Liver (tissue), 3 donors: ENCODE data around the gene HOXB9.

Source experiments
- ATF3 ChIP-seq: IDR thresholded peaks from 2 replicates; pipeline ENCODE4 v1.6.1; 2016; ENCODE audit warnings: antibody characterized with exemption
- CTCF ChIP-seq: fragments of 150-350 bp; IDR thresholded peaks from 2 replicates; pipeline ENCODE4 v1.5.1; 2017; ENCODE audit warnings: improper control_type of control experiment, low read depth, low read length; ENCODE audit not compliant: missing input control
- EGR1 ChIP-seq, 2 donors: IDR thresholded peaks; 2 replicates each; pipeline ENCODE4 v1.6.1; 2016 to 2018; ENCODE audit warnings: antibody characterized with exemption in 2 of 2, low read depth in 2 of 2
- FOXA2 ChIP-seq: IDR thresholded peaks from 2 replicates; pipeline ENCODE4 v1.6.1; 2016; ENCODE audit warnings: antibody characterized with exemption
- GABPA ChIP-seq, 2 donors: IDR thresholded peaks in 1 of 2; conservative IDR thresholded peaks in 1 of 2; 2 replicates each; pipeline ENCODE4 v1.6.1; 2016; ENCODE audit warnings: antibody characterized with exemption in 2 of 2, mild to moderate bottlenecking in 1 of 2, moderate library complexity in 1 of 2
- HNF4G ChIP-seq: IDR thresholded peaks from 2 replicates; pipeline ENCODE4 v1.6.1; 2016; ENCODE audit warnings: antibody characterized with exemption
- MAX ChIP-seq: IDR thresholded peaks from 2 replicates; pipeline ENCODE4 v1.6.1; 2016; ENCODE audit warnings: antibody characterized with exemption
- RAD21 ChIP-seq, 2 donors: IDR thresholded peaks; 2 replicates each; pipeline ENCODE4 v1.6.1; 2016; ENCODE audit warnings: antibody characterized with exemption in 2 of 2, mild to moderate bottlenecking in 2 of 2
- REST ChIP-seq: IDR thresholded peaks from 2 replicates; pipeline ENCODE4 v1.6.1; 2016; ENCODE audit warnings: antibody characterized with exemption, mild to moderate bottlenecking
- SP1 ChIP-seq: IDR thresholded peaks from 2 replicates; pipeline ENCODE4 v1.6.1; 2018; ENCODE audit warnings: antibody characterized with exemption, mild to moderate bottlenecking
- TAF1 ChIP-seq: conservative IDR thresholded peaks from 2 replicates; pipeline ENCODE4 v1.6.1; 2016; ENCODE audit warnings: antibody characterized with exemption, mild to moderate bottlenecking
- YY1 ChIP-seq: IDR thresholded peaks from 2 replicates; pipeline ENCODE4 v1.6.1; 2016; ENCODE audit warnings: antibody characterized with exemption, mild to moderate bottlenecking
- donor health status: healthy.
- donor health status: healthy.

GRCh38 chr17:48632579-48633265 is 6.6 kb upstream of the HOXB9 start:
- TF ChIP-seq RAD21 (IDR thresholded peaks at IDR 0.05) (no peak), CTCF (no peak), MAX (no peak), TAF1 (no peak), GABPA (IDR thresholded peaks at IDR 0.05 in 1 of 2, conservative IDR thresholded peaks at IDR 0.05 in 1 of 2) (no peak), ATF3 (no peak), FOXA2 (no peak), REST (no peak), HNF4G (no peak), SP1 (no peak), YY1 (no peak), EGR1 (IDR thresholded peaks at IDR 0.05; ENCODE audit: low read depth in 2 of 2) (no peak)
